ENCODE measurements around the gene HUS1. TPM values are rescaled to one million over a fixed set of nuclear protein-coding genes. Genes with fewer than 3 reads are reported as not detected.
"Not testable (repeated sequence)": the region's sequence is repeated elsewhere in the genome, so short reads cannot be mapped to it uniquely, and the experiment has no call there.

Gene HUS1
- total and polyA plus RNA-seq, 11 donors, result 10.9 to 43.3 (median 26.3) TPM

DNA sequence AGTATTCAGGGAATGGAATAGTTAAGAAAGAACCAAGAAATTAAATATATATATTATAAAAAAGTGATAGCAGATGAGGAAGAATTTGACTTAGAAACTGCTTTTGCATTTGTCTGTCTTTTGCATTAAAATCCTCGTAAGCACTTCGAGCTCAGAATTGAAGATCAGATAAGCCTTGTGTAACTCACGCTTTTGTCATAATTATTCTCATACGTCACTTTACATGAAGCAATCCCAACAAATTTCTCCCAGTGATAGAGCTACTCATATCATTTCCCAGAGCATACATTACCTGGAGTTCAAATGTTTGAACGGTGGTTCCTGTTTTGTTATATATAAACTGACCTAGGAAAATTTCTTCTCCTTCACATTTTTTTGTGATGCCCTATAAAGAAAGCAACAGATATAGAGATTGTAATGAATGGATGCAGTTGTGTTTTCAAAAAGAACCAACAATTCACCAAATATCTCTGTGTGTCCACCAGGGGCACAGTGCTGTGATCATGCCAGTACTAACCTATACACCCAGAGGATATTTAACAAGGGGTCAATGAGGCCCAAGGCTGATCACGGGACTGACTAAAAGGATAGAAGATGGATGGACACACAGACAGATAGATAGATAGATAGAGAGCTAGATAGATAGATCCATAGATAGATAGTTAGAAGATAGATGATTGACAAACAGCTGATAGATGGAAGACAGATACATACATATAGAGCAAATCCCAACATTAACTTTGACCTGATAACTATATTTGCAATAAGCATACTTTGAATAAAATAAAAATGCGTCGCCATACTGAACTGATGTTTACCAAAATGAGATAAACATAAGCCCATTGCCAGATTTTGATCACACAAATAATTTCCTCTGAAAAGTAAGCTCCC lies 9.3 kb upstream of the HUS1 start:
- DNase-seq (no peak), ATAC-seq (no peak)
- TF ChIP-seq, protein P1, sequence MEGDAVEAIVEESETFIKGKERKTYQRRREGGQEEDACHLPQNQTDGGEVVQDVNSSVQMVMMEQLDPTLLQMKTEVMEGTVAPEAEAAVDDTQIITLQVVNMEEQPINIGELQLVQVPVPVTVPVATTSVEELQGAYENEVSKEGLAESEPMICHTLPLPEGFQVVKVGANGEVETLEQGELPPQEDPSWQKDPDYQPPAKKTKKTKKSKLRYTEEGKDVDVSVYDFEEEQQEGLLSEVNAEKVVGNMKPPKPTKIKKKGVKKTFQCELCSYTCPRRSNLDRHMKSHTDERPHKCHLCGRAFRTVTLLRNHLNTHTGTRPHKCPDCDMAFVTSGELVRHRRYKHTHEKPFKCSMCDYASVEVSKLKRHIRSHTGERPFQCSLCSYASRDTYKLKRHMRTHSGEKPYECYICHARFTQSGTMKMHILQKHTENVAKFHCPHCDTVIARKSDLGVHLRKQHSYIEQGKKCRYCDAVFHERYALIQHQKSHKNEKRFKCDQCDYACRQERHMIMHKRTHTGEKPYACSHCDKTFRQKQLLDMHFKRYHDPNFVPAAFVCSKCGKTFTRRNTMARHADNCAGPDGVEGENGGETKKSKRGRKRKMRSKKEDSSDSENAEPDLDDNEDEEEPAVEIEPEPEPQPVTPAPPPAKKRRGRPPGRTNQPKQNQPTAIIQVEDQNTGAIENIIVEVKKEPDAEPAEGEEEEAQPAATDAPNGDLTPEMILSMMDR (IDR thresholded peaks at IDR 0.05), result peak in 4 of 12 donors; percentile 8 to 13 (median 11)
- TF ChIP-seq POLR2A (IDR thresholded peaks at IDR 0.05), result no peak
- Histone ChIP-seq H3K27me3 (no peaks in the 10 kb centered on the region), H3K4me1 (peaks cover 0 to 14% (median 0%) of the 10 kb centered on the region in 12 donors), H3K9me3 (no peaks in the 10 kb centered on the region), H3K27ac (no peak overlapping the region), H3K4me3 (no peak overlapping the region), H3K36me3 (no peaks in the 10 kb centered on the region)
- intact Hi-C loops (cut with DNase I), result no loop called here
- 85 to 90% (median 87%) methylated on average over 8 of the region's 8 CpGs for WGBS, 4 donors

DNA sequence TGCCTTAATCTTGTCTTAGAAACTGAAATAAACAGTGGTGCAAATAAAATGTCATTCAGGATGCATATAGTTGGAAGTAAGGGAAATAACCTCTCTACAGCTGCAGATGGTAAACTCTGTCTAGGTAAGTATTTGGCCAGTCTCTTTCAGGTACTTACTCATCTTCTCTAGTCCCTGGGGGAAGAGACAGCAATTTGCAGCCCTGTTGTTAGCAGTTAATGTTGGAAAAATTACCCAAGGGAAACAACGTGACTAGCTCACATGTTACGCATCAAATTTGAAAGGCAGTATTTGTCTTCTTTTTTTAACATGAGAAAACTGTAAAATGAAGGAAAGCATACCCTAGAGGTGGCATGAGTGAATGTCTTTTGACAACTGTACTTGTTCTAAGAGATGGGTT lies 3.2 kb upstream of the HUS1 start:
- H3K27ac ChIP-seq, result no peak overlapping the region
- 45 to 55% (median 49%) methylated on average over 2 of the region's 2 CpGs for WGBS, 4 donors
- H3K4me1 ChIP-seq, result peaks cover 3 to 13% (median 10%) of the 10 kb centered on the region in 12 donors
- no peaks in the 10 kb centered on the region for H3K27me3 ChIP-seq
- no peak overlapping the region for H3K4me3 ChIP-seq
- intact Hi-C loops (cut with DNase I), result no loop called here
- peaks cover 0 to 8% (median 7%) of the 10 kb centered on the region in 9 donors for H3K36me3 ChIP-seq
- DNase-seq (no peak), ATAC-seq (no peak)
- H3K9me3 ChIP-seq, result no peaks in the 10 kb centered on the region
- TF ChIP-seq, protein P1 (IDR thresholded peaks at IDR 0.05), result no peak
- no peak for TF ChIP-seq POLR2A (IDR thresholded peaks at IDR 0.05)

DNA sequence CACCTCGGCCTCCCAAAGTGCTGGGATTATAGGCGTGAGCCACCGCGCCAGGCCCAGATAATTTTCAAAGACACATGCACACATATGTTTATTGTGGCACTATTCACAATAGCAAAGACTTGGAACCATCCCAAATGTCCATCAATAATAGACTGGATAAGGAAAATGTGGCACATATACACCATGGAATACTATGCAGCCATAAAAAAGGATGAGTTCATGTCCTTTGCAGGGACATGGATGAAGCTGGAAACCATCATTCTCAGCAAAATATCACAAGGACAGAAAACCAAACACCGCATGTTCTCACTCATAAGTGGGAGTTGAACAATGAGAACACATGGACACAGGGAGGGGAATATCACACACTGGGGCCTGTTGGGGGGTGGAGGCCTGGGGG lies 1.2 kb upstream of the HUS1 start:
- H3K27me3 ChIP-seq; DNase-seq; H3K4me3 ChIP-seq; H3K27ac ChIP-seq; intact Hi-C loops (cut with DNase I); H3K9me3 ChIP-seq; ATAC-seq: not testable (repeated sequence)
- peaks cover 0 to 28% (median 26%) of the 10 kb centered on the region in 9 donors for H3K36me3 ChIP-seq
- WGBS, 4 donors, result 95 to 99% (median 98%) methylated on average over 4 to 5 of the region's 5 CpGs
- peaks cover 3 to 20% (median 11%) of the 10 kb centered on the region in 12 donors for H3K4me1 ChIP-seq

DNA sequence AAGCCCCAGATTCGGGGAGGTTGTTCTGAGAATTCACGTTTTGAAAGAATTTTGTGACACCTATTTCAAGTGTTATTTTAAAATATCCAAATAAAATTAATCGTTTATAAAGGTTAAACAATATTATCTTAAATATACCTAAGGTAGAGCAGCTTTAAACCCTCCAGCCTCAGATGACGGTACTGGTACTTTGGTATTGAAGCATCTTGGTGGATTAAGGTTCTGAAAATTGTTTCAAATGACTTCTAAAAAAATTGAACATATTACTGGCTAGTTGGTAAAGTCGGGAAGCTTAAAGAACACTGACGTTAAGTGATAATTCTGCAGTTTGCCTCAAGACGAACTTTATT lies 392 bp upstream of the HUS1 start:
- Histone ChIP-seq H3K36me3 (peaks cover 0 to 36% (median 34%) of the 10 kb centered on the region in 9 donors), H3K4me3 (peak overlapping the region; percentile 61 to 90 (median 70)), H3K27ac (peak overlapping the region; percentile 67 to 90 (median 86)), H3K9me3 (no peaks in the 10 kb centered on the region), H3K27me3 (no peaks in the 10 kb centered on the region), H3K4me1 (peaks cover 3 to 20% (median 11%) of the 10 kb centered on the region in 12 donors)
- DNase-seq (no peak), ATAC-seq (no peak)
- 34 to 40% (median 36%) methylated on average over 7 of the region's 7 CpGs for WGBS, 4 donors
- intact Hi-C loops (cut with DNase I), result loop anchor here in 4 of 10 donors (5.0 kb wide), 3 partner anchors 38 to 112 kb away; partner anchors contain the start of gene UPP1 (in 2 of the 4)
- TF ChIP-seq POLR2A (IDR thresholded peaks at IDR 0.05), result no peak
- TF ChIP-seq, protein P1 (IDR thresholded peaks at IDR 0.05), result no peak

All from heart left ventricle (tissue), 16 donors.